Measurements from ENCODE around the gene NRG3. TPM values are rescaled to one million over a fixed set of nuclear protein-coding genes. Genes with fewer than 3 reads are reported as not detected.
"Not testable (repeated sequence)": the region's sequence is repeated elsewhere in the genome, so short reads cannot be mapped to it uniquely, and the experiment has no call there.

Gene NRG3
- total RNA-seq, 2 donors from 2014 or later = not detected

- not testable (repeated sequence) for H3K27ac Mint-ChIP-seq; H3K4me1 Mint-ChIP-seq; H3K4me3 Mint-ChIP-seq; H3K27me3 Mint-ChIP-seq; H3K36me3 Mint-ChIP-seq (ENCODE audit: low read depth); DNase-seq; ATAC-seq; H3K9me3 ChIP-seq (ENCODE audit: control insufficient read depth, low read length, poor library complexity, severe bottlenecking)
These were observed 1131.5 kb downstream of the NRG3 start for GRCh38 chr10:83006479-83006878.

DNA sequence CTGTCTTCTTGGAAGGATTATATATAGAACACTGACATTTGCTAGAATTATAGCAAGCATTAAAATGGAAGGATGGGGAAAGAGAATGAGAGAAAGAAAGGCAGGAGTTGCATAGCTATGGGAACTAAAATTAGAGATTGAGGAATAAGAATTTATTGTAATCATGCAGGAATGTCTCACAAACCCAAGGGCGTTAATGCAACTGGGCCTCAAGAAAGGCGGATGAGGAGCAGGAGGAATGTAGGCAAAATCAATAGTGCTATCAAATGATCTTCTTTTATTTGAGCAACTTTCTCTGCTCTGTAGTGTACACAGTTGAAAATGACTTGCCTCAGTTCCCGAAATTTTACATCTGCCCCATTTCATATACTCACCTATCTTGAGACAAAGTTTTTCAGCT lies 1132.5 kb downstream of the NRG3 start:
- H3K36me3 Mint-ChIP-seq (ENCODE audit: low read depth) = no peaks in the 10 kb centered on the region
- H3K4me3 Mint-ChIP-seq = no peak overlapping the region
- peaks cover 3% of the 10 kb centered on the region for H3K9me3 ChIP-seq (ENCODE audit: control insufficient read depth, low read length, poor library complexity, severe bottlenecking)
- ATAC-seq (no peak), DNase-seq (no peak)
- H3K27ac Mint-ChIP-seq = no peak overlapping the region
- H3K27me3 Mint-ChIP-seq = no peaks in the 10 kb centered on the region
- no peaks in the 10 kb centered on the region for H3K4me1 Mint-ChIP-seq

- Mint-ChIP-seq H3K36me3 (ENCODE audit: low read depth) (no peaks in the 10 kb centered on the region), H3K4me1 (no peaks in the 10 kb centered on the region), H3K27me3 (no peaks in the 10 kb centered on the region), H3K4me3 (no peak overlapping the region), H3K27ac (no peak overlapping the region)
- DNase-seq = no peak
- peaks cover 3% of the 10 kb centered on the region for H3K9me3 ChIP-seq (ENCODE audit: control insufficient read depth, low read length, poor library complexity, severe bottlenecking)
- no peak for ATAC-seq
These were observed 1137.9 kb downstream of the NRG3 start for GRCh38 chr10:83012866-83013265.

DNA sequence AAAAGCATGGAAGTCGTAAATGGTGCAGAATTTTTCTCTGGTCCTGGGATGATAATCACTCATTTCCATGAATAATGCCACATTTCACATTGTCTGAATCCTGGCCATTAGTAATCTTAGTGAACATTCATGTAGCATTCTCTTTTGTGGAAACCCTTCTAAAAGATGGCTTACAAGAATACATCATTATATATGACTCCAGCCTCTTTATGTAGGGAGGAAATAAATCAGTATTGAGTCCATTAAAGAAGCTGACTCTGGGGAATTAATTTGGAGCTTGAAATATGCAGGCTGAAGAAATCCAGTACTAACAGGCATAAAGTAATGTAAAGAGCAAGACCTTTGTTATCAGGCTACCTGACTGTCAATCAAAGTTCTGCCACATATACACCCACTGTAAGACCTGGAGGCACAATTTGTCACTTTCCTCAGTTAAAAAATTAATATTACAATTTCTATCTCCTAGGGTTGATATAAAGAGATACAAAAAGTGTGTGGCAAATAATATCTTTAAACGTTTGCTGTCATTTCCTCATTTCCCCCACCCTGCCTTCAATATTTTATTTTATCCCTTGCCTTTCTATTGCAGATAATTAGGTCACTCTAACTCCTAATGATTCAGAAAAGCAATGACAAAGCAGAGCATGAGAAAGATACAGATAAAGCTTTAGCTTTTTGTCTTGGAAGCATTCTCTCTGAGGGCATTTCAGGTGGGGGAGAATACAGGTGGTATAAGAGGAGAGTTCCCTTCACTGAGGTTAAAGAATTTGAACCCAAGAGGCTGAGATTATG lies 1142.3 kb downstream of the NRG3 start:
- H3K9me3 ChIP-seq (ENCODE audit: control insufficient read depth, low read length, poor library complexity, severe bottlenecking) = peaks cover 3% of the 10 kb centered on the region
- no peak for ATAC-seq
- H3K4me1 Mint-ChIP-seq = no peaks in the 10 kb centered on the region
- H3K36me3 Mint-ChIP-seq (ENCODE audit: low read depth) = no peaks in the 10 kb centered on the region
- DNase-seq = no peak
- H3K27ac Mint-ChIP-seq = no peak overlapping the region
- H3K27me3 Mint-ChIP-seq = no peaks in the 10 kb centered on the region
- H3K4me3 Mint-ChIP-seq = no peak overlapping the region

- H3K27me3 Mint-ChIP-seq = no peaks in the 10 kb centered on the region
- H3K27ac Mint-ChIP-seq = no peak overlapping the region
- no peak for ATAC-seq
- H3K4me3 Mint-ChIP-seq = no peak overlapping the region
- H3K9me3 ChIP-seq (ENCODE audit: control insufficient read depth, low read length, poor library complexity, severe bottlenecking) = peaks cover 3% of the 10 kb centered on the region
- no peak for DNase-seq
- H3K4me1 Mint-ChIP-seq = no peaks in the 10 kb centered on the region
- H3K36me3 Mint-ChIP-seq (ENCODE audit: low read depth) = no peaks in the 10 kb centered on the region
These were observed 1148.7 kb downstream of the NRG3 start for GRCh38 chr10:83023662-83024061.

Data from T-helper 17 cell (primary cell).